ENCODE measurements around the gene KIAA0408.

DNA sequence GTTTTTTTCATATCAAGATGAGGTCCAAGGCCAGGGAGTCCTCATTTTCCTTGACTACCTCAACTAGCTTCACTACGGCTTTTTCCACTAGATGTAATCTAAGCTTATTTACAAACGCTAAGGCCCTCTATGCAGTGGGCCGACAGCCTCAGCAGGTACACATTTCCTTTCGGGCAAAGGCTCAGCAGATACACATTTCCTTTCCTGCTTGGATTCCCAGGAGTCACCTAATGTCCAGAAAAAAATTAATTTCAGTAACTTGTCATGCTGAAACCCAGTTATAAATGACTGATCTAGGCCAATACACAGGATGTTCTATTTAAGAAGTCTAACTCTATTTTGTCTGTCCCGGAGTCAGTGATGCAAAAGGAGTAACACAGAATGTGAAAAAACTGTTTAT lies 7.2 kb upstream of the KIAA0408 start:
- TF ChIP-seq CTCF (conservative IDR thresholded peaks at IDR 0.05; ENCODE audit: low read length) (no peak), EZH2phosphoT487 (IDR thresholded peaks at IDR 0.05; ENCODE audit: borderline replicate concordance, low read depth, low read length) (no peak)

All from OCI-LY7 (cell line).